ENCODE data around the gene KCNC4.

Gene KCNC4

GRCh38 chr1:110241516-110241915 is 31.4 kb downstream of the KCNC4 start:
- no peaks in the 10 kb centered on the region for H3K36me3 Mint-ChIP-seq (ENCODE audit: low read depth)
- H3K27me3 Mint-ChIP-seq, result peaks cover 7% of the 10 kb centered on the region
- ATAC-seq (no peak), DNase-seq (no peak)
- peaks cover 49% of the 10 kb centered on the region for H3K4me1 Mint-ChIP-seq
- no peaks in the 10 kb centered on the region for H3K9me3 Mint-ChIP-seq
- no peak overlapping the region for H3K27ac Mint-ChIP-seq
- no peak overlapping the region for H3K4me3 Mint-ChIP-seq

- no peak for DNase-seq
- H3K27me3 Mint-ChIP-seq, result peaks cover 7% of the 10 kb centered on the region
- no peak overlapping the region for H3K4me3 Mint-ChIP-seq
- no peaks in the 10 kb centered on the region for H3K9me3 Mint-ChIP-seq
- no peak for ATAC-seq
- no peak overlapping the region for H3K27ac Mint-ChIP-seq
- peaks cover 44% of the 10 kb centered on the region for H3K4me1 Mint-ChIP-seq
- H3K36me3 Mint-ChIP-seq (ENCODE audit: low read depth), result no peaks in the 10 kb centered on the region
Observed at GRCh38 chr1:110242062-110242461, 31.9 kb downstream of the KCNC4 start.

GRCh38 chr1:110242731-110243130 is 32.6 kb downstream of the KCNC4 start:
- peaks cover 7% of the 10 kb centered on the region for H3K27me3 Mint-ChIP-seq
- ATAC-seq (no peak), DNase-seq (no peak)
- H3K27ac Mint-ChIP-seq, result no peak overlapping the region
- H3K4me1 Mint-ChIP-seq, result peaks cover 37% of the 10 kb centered on the region
- H3K4me3 Mint-ChIP-seq, result no peak overlapping the region
- H3K9me3 Mint-ChIP-seq, result no peaks in the 10 kb centered on the region
- H3K36me3 Mint-ChIP-seq (ENCODE audit: low read depth), result no peaks in the 10 kb centered on the region

GRCh38 chr1:110243146-110243545 is 33.0 kb downstream of the KCNC4 start:
- ATAC-seq (no peak), DNase-seq (no peak)
- no peaks in the 10 kb centered on the region for H3K9me3 Mint-ChIP-seq
- H3K27ac Mint-ChIP-seq, result no peak overlapping the region
- no peak overlapping the region for H3K4me3 Mint-ChIP-seq
- peaks cover 33% of the 10 kb centered on the region for H3K4me1 Mint-ChIP-seq
- H3K27me3 Mint-ChIP-seq, result peaks cover 7% of the 10 kb centered on the region
- H3K36me3 Mint-ChIP-seq (ENCODE audit: low read depth), result no peaks in the 10 kb centered on the region

- DNase-seq (peak; percentile 16), ATAC-seq (peak; percentile 37)
- H3K9me3 Mint-ChIP-seq, result no peaks in the 10 kb centered on the region
- no peaks in the 10 kb centered on the region for H3K36me3 Mint-ChIP-seq (ENCODE audit: low read depth)
- peaks cover 29% of the 10 kb centered on the region for H3K4me1 Mint-ChIP-seq
- peaks cover 7% of the 10 kb centered on the region for H3K27me3 Mint-ChIP-seq
- H3K4me3 Mint-ChIP-seq, result no peak overlapping the region
- H3K27ac Mint-ChIP-seq, result no peak overlapping the region
Observed at GRCh38 chr1:110243574-110243973, 33.5 kb downstream of the KCNC4 start.

GRCh38 chr1:110245876-110246620 is 35.9 kb downstream of the KCNC4 start:
- Mint-ChIP-seq H3K36me3 (ENCODE audit: low read depth) (no peaks in the 10 kb centered on the region), H3K9me3 (no peaks in the 10 kb centered on the region), H3K27ac (no peak overlapping the region), H3K4me1 (peaks cover 13% of the 10 kb centered on the region), H3K4me3 (no peak overlapping the region), H3K27me3 (peaks cover 7% of the 10 kb centered on the region)
- ATAC-seq (no peak), DNase-seq (no peak)

- no peaks in the 10 kb centered on the region for H3K9me3 Mint-ChIP-seq
- H3K4me1 Mint-ChIP-seq, result peaks cover 3% of the 10 kb centered on the region
- ATAC-seq (no peak), DNase-seq (no peak)
- H3K27me3 Mint-ChIP-seq, result peaks cover 3% of the 10 kb centered on the region
- no peak overlapping the region for H3K27ac Mint-ChIP-seq
- no peak overlapping the region for H3K4me3 Mint-ChIP-seq
- no peaks in the 10 kb centered on the region for H3K36me3 Mint-ChIP-seq (ENCODE audit: low read depth)
Observed at GRCh38 chr1:110248746-110249145, 38.6 kb downstream of the KCNC4 start.

- Mint-ChIP-seq H3K27ac (no peak overlapping the region), H3K27me3 (peaks cover 3% of the 10 kb centered on the region)
Observed at GRCh38 chr1:110249256-110249655, 39.1 kb downstream of the KCNC4 start.

GRCh38 chr1:110250008-110250407 is 39.9 kb downstream of the KCNC4 start:
- Mint-ChIP-seq H3K27ac (no peak overlapping the region), H3K4me1 (no peaks in the 10 kb centered on the region), H3K27me3 (peaks cover 3% of the 10 kb centered on the region), H3K9me3 (no peaks in the 10 kb centered on the region), H3K36me3 (ENCODE audit: low read depth) (no peaks in the 10 kb centered on the region), H3K4me3 (no peak overlapping the region)
- DNase-seq (no peak), ATAC-seq (no peak)

More at GRCh38 chr1:110249256-110249655, 39.1 kb downstream of the KCNC4 start:
- Mint-ChIP-seq H3K36me3 (ENCODE audit: low read depth) (no peaks in the 10 kb centered on the region), H3K9me3 (no peaks in the 10 kb centered on the region), H3K4me3 (no peak overlapping the region), H3K4me1 (no peaks in the 10 kb centered on the region)
- DNase-seq (no peak), ATAC-seq (no peak)

GRCh38 chr1:110250749-110251148 is 40.6 kb downstream of the KCNC4 start:
- H3K4me3 Mint-ChIP-seq, result no peak overlapping the region
- no peaks in the 10 kb centered on the region for H3K4me1 Mint-ChIP-seq
- H3K9me3 Mint-ChIP-seq, result no peaks in the 10 kb centered on the region
- ATAC-seq (no peak), DNase-seq (no peak)
- no peaks in the 10 kb centered on the region for H3K27me3 Mint-ChIP-seq
- H3K27ac Mint-ChIP-seq, result no peak overlapping the region
- no peaks in the 10 kb centered on the region for H3K36me3 Mint-ChIP-seq (ENCODE audit: low read depth)

GRCh38 chr1:110253213-110253612 is 43.1 kb downstream of the KCNC4 start:
- ATAC-seq (no peak), DNase-seq (no peak)
- H3K27me3 Mint-ChIP-seq, result no peaks in the 10 kb centered on the region
- H3K36me3 Mint-ChIP-seq (ENCODE audit: low read depth), result no peaks in the 10 kb centered on the region
- no peak overlapping the region for H3K4me3 Mint-ChIP-seq
- H3K9me3 Mint-ChIP-seq, result no peaks in the 10 kb centered on the region
- no peaks in the 10 kb centered on the region for H3K4me1 Mint-ChIP-seq
- H3K27ac Mint-ChIP-seq, result no peak overlapping the region

GRCh38 chr1:110254604-110255391 is 44.7 kb downstream of the KCNC4 start:
- Mint-ChIP-seq H3K4me3 (no peak overlapping the region), H3K27ac (no peak overlapping the region), H3K27me3 (peaks cover 2% of the 10 kb centered on the region), H3K36me3 (ENCODE audit: low read depth) (no peaks in the 10 kb centered on the region), H3K4me1 (no peaks in the 10 kb centered on the region), H3K9me3 (no peaks in the 10 kb centered on the region)
- DNase-seq, result no peak
- ATAC-seq, result no peak

- no peaks in the 10 kb centered on the region for H3K9me3 Mint-ChIP-seq
- no peak for DNase-seq
- peaks cover 5% of the 10 kb centered on the region for H3K27me3 Mint-ChIP-seq
- no peak overlapping the region for H3K4me3 Mint-ChIP-seq
- no peaks in the 10 kb centered on the region for H3K36me3 Mint-ChIP-seq (ENCODE audit: low read depth)
- H3K4me1 Mint-ChIP-seq, result no peaks in the 10 kb centered on the region
- H3K27ac Mint-ChIP-seq, result no peak overlapping the region
- no peak for ATAC-seq
Observed at GRCh38 chr1:110255392-110255787, 45.3 kb downstream of the KCNC4 start.

GRCh38 chr1:110258734-110259133 is 48.6 kb downstream of the KCNC4 start:
- H3K36me3 Mint-ChIP-seq (ENCODE audit: low read depth), result no peaks in the 10 kb centered on the region
- peaks cover 3% of the 10 kb centered on the region for H3K4me1 Mint-ChIP-seq
- no peak for DNase-seq
- no peak overlapping the region for H3K4me3 Mint-ChIP-seq
- no peak for ATAC-seq
- peaks cover 10% of the 10 kb centered on the region for H3K27me3 Mint-ChIP-seq
- H3K27ac Mint-ChIP-seq, result no peak overlapping the region
- H3K9me3 Mint-ChIP-seq, result no peaks in the 10 kb centered on the region

GRCh38 chr1:110259770-110260169 is 49.7 kb downstream of the KCNC4 start:
- no peak for ATAC-seq
- H3K27me3 Mint-ChIP-seq, result peaks cover 10% of the 10 kb centered on the region
- no peak for DNase-seq
- no peak overlapping the region for H3K4me3 Mint-ChIP-seq
- H3K9me3 Mint-ChIP-seq, result no peaks in the 10 kb centered on the region
- H3K27ac Mint-ChIP-seq, result no peak overlapping the region
- H3K4me1 Mint-ChIP-seq, result peaks cover 3% of the 10 kb centered on the region
- H3K36me3 Mint-ChIP-seq (ENCODE audit: low read depth), result no peaks in the 10 kb centered on the region
